ENCODE measurements around the gene ARRB2.

- TF ChIP-seq, protein P1, sequence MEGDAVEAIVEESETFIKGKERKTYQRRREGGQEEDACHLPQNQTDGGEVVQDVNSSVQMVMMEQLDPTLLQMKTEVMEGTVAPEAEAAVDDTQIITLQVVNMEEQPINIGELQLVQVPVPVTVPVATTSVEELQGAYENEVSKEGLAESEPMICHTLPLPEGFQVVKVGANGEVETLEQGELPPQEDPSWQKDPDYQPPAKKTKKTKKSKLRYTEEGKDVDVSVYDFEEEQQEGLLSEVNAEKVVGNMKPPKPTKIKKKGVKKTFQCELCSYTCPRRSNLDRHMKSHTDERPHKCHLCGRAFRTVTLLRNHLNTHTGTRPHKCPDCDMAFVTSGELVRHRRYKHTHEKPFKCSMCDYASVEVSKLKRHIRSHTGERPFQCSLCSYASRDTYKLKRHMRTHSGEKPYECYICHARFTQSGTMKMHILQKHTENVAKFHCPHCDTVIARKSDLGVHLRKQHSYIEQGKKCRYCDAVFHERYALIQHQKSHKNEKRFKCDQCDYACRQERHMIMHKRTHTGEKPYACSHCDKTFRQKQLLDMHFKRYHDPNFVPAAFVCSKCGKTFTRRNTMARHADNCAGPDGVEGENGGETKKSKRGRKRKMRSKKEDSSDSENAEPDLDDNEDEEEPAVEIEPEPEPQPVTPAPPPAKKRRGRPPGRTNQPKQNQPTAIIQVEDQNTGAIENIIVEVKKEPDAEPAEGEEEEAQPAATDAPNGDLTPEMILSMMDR (conservative IDR thresholded peaks at IDR 0.05), result no peak
- TF ChIP-seq EZH2 (IDR thresholded peaks at IDR 0.05; ENCODE audit: low read depth), result no peak
Observed at GRCh38 chr17:4724650-4725049, 14.2 kb downstream of the ARRB2 start.

Data from PC-9 (cell line).